ENCODE results near the gene KHK. TPM values are rescaled to one million over a fixed set of nuclear protein-coding genes. Genes with fewer than 3 reads are reported as not detected.

KHK gene
- total and polyA plus RNA-seq, 9 of the 15 experiments (the other 6 are each of a cell fraction or from before 2014, with no cell fraction given) = 1.5 to 10.7 (median 5.2) TPM

DNA sequence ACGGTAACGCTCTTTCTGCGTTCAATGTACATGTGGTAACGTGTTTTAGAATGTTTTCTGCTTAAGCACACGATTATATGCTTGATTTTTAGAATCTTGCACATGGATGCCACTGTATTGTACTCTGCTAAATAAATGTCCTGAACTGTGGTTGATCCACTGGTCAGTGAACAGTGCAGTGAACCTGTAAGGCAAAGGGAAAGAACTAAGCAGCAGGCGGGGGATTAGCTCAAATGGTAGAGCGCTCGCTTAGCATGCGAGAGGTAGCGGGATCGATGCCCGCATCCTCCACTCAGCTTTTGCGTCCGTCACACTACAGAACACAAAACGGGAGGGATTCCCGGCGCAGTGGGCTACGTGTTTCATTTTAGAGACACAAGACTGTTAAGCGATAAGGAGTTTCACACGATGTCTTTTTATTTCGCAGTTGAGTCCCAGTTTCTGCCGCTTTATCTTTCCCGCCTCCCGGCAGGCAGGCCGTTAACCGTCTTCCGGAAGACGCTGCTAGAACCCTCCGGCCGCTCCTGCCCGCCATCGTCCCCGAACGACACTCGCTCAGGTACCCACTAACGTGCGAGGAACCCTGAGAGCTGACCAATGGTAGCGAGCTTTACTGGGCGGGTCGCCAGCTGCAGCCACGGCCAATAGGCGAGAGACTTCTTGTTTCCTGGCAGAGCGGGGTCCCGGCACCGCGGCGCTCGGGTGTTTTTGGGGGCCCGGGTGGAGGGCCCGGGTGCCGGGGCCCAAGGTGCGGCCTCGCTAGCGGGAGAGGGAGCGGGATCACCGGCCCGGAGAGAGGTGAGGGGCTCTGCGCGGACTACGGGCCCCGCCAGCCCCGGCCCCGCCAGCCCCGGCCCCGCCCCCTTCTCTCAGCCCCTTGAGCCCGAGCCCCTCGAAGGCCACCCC lies 35.3 kb upstream of the KHK start, which contains the start of gene AGBL5 (continued):
- TF ChIP-seq, protein P1, sequence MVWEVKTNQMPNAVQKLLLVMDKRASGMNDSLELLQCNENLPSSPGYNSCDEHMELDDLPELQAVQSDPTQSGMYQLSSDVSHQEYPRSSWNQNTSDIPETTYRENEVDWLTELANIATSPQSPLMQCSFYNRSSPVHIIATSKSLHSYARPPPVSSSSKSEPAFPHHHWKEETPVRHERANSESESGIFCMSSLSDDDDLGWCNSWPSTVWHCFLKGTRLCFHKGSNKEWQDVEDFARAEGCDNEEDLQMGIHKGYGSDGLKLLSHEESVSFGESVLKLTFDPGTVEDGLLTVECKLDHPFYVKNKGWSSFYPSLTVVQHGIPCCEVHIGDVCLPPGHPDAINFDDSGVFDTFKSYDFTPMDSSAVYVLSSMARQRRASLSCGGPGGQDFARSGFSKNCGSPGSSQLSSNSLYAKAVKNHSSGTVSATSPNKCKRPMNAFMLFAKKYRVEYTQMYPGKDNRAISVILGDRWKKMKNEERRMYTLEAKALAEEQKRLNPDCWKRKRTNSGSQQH (CRISPR knock-in tag; IDR thresholded peaks at IDR 0.05) = peak; percentile 69; the same call in 1 of the 2 replicates
- TF ChIP-seq ZZZ3 (IDR thresholded peaks at IDR 0.05) (0 out of 2 replicates have a peak, but pooled peaks have one; percentile 22), C11orf30 (IDR thresholded peaks at IDR 0.05; ENCODE audit: low read depth) (peak; percentile 19; the same call in 1 of the 2 replicates), L3MBTL2 (IDR thresholded peaks at IDR 0.05) (peak; percentile 100), ATF1 (CRISPR knock-in tag; IDR thresholded peaks at IDR 0.05) (no peak), ATF1 (tag; IDR thresholded peaks at IDR 0.05) (peak; percentile 91), TEAD4 (IDR thresholded peaks at IDR 0.05; ENCODE audit: low read length) (peak; percentile 64; the same call in 1 of the 2 replicates), TEAD4 (CRISPR knock-in tag; IDR thresholded peaks at IDR 0.05; ENCODE audit: borderline replicate concordance) (no peak), NR2C1 (IDR thresholded peaks at IDR 0.05) (0 out of 2 replicates have a peak, but pooled peaks have one; percentile 17), NR2C1 (tag; IDR thresholded peaks at IDR 0.05) (0 out of 2 replicates have a peak, but pooled peaks have one; percentile 54)
- TF ChIP-seq, protein P2, sequence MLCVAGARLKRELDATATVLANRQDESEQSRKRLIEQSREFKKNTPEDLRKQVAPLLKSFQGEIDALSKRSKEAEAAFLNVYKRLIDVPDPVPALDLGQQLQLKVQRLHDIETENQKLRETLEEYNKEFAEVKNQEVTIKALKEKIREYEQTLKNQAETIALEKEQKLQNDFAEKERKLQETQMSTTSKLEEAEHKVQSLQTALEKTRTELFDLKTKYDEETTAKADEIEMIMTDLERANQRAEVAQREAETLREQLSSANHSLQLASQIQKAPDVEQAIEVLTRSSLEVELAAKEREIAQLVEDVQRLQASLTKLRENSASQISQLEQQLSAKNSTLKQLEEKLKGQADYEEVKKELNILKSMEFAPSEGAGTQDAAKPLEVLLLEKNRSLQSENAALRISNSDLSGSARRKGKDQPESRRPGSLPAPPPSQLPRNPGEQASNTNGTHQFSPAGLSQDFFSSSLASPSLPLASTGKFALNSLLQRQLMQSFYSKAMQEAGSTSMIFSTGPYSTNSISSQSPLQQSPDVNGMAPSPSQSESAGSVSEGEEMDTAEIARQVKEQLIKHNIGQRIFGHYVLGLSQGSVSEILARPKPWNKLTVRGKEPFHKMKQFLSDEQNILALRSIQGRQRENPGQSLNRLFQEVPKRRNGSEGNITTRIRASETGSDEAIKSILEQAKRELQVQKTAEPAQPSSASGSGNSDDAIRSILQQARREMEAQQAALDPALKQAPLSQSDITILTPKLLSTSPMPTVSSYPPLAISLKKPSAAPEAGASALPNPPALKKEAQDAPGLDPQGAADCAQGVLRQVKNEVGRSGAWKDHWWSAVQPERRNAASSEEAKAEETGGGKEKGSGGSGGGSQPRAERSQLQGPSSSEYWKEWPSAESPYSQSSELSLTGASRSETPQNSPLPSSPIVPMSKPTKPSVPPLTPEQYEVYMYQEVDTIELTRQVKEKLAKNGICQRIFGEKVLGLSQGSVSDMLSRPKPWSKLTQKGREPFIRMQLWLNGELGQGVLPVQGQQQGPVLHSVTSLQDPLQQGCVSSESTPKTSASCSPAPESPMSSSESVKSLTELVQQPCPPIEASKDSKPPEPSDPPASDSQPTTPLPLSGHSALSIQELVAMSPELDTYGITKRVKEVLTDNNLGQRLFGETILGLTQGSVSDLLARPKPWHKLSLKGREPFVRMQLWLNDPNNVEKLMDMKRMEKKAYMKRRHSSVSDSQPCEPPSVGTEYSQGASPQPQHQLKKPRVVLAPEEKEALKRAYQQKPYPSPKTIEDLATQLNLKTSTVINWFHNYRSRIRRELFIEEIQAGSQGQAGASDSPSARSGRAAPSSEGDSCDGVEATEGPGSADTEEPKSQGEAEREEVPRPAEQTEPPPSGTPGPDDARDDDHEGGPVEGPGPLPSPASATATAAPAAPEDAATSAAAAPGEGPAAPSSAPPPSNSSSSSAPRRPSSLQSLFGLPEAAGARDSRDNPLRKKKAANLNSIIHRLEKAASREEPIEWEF (CRISPR knock-in tag; IDR thresholded peaks at IDR 0.05) = no peak
- TF ChIP-seq, protein P3, sequence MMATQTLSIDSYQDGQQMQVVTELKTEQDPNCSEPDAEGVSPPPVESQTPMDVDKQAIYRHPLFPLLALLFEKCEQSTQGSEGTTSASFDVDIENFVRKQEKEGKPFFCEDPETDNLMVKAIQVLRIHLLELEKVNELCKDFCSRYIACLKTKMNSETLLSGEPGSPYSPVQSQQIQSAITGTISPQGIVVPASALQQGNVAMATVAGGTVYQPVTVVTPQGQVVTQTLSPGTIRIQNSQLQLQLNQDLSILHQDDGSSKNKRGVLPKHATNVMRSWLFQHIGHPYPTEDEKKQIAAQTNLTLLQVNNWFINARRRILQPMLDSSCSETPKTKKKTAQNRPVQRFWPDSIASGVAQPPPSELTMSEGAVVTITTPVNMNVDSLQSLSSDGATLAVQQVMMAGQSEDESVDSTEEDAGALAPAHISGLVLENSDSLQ (IDR thresholded peaks at IDR 0.05) = peak; percentile 59
- TF ChIP-seq, protein P4, sequence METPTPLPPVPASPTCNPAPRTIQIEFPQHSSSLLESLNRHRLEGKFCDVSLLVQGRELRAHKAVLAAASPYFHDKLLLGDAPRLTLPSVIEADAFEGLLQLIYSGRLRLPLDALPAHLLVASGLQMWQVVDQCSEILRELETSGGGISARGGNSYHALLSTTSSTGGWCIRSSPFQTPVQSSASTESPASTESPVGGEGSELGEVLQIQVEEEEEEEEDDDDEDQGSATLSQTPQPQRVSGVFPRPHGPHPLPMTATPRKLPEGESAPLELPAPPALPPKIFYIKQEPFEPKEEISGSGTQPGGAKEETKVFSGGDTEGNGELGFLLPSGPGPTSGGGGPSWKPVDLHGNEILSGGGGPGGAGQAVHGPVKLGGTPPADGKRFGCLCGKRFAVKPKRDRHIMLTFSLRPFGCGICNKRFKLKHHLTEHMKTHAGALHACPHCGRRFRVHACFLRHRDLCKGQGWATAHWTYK (CRISPR knock-in tag; IDR thresholded peaks at IDR 0.05) = peak; percentile 25; the same call in 1 of the 2 replicates
- TF ChIP-seq, protein P5, sequence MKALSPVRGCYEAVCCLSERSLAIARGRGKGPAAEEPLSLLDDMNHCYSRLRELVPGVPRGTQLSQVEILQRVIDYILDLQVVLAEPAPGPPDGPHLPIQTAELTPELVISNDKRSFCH (CRISPR knock-in tag; IDR thresholded peaks at IDR 0.05) = no peak
- TF ChIP-seq, protein P5 (tag; IDR thresholded peaks at IDR 0.05) = peak; percentile 88; the same call in 1 of the 2 replicates
